Measurements from ENCODE around the gene AOAH.

AOAH gene, protein sequence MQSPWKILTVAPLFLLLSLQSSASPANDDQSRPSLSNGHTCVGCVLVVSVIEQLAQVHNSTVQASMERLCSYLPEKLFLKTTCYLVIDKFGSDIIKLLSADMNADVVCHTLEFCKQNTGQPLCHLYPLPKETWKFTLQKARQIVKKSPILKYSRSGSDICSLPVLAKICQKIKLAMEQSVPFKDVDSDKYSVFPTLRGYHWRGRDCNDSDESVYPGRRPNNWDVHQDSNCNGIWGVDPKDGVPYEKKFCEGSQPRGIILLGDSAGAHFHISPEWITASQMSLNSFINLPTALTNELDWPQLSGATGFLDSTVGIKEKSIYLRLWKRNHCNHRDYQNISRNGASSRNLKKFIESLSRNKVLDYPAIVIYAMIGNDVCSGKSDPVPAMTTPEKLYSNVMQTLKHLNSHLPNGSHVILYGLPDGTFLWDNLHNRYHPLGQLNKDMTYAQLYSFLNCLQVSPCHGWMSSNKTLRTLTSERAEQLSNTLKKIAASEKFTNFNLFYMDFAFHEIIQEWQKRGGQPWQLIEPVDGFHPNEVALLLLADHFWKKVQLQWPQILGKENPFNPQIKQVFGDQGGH

GRCh38 chr7:36723951-36724664 is at the start of gene AOAH:
TSS of gene AOAH (minus strand) at chr7:36724494. CDS start at chr7:36724148, 346 bp downstream.
- DNase-seq: no peak

GRCh38 chr7:36766451-36766850 is 42.2 kb upstream of the AOAH start:
- DNase-seq: no peak

- DNase-seq: no peak
Measured at GRCh38 chr7:36765605-36766004, 41.3 kb upstream of the AOAH start.

GRCh38 chr7:36764929-36765328 is 40.6 kb upstream of the AOAH start:
- no peak for DNase-seq

DNA sequence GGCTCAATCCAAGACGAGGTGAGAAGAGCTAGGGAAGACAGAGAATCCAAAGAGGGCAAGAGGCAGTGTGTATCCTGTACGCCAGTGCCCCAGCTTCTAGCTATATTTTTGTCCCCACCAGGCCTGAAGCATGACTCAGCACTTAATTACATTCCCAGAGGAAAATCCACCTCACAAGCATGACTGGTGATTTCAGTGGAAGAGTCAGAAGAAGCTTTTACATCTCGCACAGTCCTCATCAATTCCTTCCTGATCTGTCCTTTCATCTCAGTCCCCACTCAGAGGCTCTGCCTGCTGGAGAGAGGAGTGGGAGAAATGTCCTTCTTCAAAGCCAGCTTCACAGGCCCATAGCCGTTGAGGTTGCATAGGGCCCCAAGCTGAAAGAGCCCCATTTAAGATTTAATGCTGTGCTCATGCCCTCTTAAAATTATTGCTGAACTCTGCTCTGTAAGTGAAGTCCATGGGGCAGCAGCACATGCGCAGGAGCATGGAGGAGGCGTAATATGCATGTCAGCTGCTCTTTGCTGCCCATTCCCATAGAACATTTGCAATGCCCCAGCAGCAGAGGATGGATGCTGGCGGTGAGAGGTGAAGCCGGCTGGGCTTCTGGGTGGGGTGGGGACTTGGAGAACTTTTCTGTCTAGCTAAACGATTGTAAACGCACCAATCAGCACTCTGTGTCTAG is 39.0 kb upstream of the AOAH start:
- peak; percentile 28 for DNase-seq

- DNase-seq: no peak
Measured at GRCh38 chr7:36762394-36762793, 38.1 kb upstream of the AOAH start.

DNA sequence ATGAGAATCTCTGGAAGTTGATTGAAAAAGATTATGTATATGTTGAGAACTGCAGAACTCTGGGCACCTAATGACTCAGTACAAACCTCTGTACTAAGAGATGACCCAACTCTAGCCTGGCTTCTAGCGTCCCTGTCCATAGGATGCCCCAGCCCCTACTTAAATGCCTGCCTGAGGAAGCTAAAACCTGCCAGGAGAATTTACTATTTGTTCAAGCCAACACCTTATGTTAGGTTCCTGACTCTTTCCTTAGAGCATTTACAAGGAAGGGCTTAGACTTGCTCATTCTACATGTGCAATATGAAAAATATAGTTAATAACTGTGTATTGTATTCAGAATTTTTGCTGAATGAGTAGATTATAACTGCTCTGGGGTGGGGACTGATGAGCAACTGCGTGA is 37.5 kb upstream of the AOAH start:
- DNase-seq: no peak

GRCh38 chr7:36760856-36761762 is 36.8 kb upstream of the AOAH start:
- no peak for DNase-seq

- DNase-seq: no peak
Measured at GRCh38 chr7:36758879-36759278, 34.6 kb upstream of the AOAH start.

DNA sequence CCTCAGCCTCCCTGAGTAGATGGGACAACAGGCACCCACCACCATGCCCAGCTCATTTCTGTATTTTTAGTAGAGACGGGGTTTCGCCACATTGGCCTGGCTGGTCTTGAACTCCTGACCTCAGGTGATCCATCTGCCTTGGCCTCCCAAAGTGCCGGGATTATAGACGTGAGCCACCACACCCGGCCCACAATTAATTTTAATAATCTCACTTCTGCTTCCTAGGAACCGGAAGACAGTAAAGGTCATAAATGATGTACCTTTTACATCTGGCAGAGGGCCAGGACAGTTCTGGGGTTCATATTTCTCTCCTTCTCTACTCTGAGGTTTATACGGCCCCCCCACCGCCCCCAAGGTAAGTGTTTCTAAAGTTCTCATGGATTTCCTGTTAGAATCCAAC is 31.2 kb upstream of the AOAH start:
- no peak for DNase-seq

DNA sequence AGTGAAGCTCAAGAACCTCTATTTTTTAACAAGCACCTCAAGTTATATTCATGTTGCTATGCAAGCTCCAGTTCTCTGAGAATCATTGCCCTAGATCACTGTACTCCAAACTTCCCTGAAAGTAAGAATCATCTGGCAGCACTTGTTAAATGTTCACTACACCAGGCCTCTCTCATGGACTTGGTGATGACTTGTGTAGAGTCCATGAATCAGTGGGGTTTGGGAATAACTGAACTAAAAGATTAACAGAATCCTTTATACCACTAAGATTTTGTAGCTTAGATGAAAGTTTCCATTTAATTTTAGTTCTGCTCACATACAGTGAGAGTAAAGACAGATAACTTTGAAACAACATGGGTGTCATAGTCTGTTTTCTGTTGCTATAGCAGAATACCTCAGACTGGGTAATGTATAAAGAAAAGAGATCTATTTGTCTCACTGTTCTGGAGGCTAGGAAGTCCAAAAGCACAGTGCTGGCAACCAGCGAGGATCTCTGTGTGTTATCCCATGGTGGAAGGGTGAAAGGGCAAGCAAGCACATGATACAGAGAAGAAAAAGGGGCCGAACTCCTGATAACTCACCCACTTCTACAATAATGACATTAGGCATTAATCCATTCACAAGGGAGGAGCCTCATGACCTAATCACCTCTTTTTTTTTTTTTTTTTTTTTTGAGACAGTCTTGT is 27.9 kb upstream of the AOAH start:
- no peak for DNase-seq

GRCh38 chr7:36750451-36750850 is 26.2 kb upstream of the AOAH start:
- no peak for DNase-seq

GRCh38 chr7:36749282-36749960 is 25.1 kb upstream of the AOAH start:
- peak; percentile 76 for DNase-seq

GRCh38 chr7:36748017-36748487 is 23.8 kb upstream of the AOAH start:
- DNase-seq: no peak

DNA sequence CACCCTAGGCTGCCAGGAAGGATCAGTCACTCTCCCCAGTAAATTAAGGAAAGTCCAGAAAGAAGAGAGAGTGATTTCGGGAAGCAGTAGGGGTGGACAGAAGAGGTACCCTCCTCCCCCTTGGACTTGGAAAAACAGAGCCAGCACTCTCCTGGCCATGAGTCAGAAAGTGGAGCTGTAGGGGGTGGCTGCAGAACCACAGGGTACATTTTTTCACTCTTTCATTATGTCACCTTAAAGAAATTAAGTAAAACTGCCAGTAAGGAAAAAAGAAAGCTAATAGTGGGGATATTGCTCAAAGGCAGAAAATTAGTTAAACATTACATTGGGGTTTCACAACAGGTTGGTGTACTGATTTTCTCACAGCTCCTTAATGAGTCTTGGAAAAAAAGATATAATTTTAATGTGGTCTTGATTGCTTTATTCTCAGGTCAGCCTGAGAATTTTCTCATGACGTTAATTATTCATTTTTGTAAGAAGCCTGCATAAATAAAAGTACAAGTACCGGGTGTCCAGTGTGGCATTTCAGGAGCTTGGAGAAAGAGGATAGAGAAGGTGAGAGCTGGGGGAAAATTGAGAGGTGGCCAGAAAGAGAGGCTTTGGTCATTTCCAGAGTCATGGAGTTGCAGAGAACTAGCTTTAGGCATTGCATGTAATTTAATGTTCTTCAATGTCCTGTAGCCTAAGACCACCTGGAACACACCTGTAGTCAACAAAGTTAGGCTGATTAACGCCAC is 23.2 kb upstream of the AOAH start:
- peak; percentile 66 for DNase-seq

DNA sequence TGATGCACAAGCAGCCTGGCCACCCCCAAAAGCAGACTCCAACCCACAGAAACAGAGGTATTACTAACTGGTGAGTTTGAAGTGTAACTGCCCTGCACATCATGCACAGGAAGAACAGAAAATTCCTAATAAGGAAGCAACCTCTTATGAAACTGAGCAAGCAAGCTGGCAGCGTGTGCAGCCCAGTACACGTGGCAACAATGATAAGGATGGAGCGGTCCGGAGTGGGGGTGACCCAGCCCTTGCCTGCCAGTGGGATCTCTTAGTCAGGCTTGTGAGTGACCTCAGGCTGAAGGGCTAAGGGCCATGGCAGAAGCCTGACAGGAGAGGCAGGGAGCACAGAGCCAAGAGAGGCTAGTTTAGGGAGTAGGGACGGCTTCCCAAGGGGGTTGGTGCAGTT is 22.1 kb upstream of the AOAH start:
- DNase-seq: no peak

- DNase-seq: no peak
Measured at GRCh38 chr7:36742911-36743775, 18.8 kb upstream of the AOAH start.

GRCh38 chr7:36741866-36742265 is 17.6 kb upstream of the AOAH start:
- no peak for DNase-seq

DNA sequence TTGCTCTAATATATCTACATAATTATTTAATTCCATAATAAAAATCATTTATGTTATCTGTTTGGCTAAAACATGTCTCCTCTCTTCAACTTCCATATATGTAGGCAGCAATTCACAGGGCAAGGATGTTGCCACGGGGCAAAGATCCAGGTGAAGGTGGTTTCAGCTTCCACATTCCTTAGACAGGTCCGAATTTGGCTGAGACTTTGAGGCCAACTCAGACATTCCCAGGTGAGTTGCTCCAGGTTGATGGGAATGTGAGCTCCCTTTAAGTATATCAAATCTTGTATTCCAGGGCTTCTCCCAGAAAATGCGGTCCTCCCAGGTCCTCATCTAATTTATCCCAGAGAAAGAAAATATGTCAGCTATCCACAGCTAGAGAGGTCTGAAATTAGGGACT is 15.1 kb upstream of the AOAH start:
- no peak for DNase-seq

Data from fibroblast of upper back skin (primary cell).